MM.1S (cell line): ENCODE results near the gene FMN1.

Source experiments
- DNase-seq: peaks from one replicate; pipeline ENCODE4 v3.0.0-alpha.2; 2015
- H2AFZ ChIP-seq: fragments of 300-600 bp; sonication (generic); 2 replicates; pipeline ENCODE4 v1.6.0; 2016; ENCODE audit warnings: antibody characterized with exemption, low read length
- H3F3A ChIP-seq: fragments of 300-600 bp; sonication (generic); 2 replicates; pipeline ENCODE4 v1.6.1; 2016; ENCODE audit warnings: mild to moderate bottlenecking, antibody characterized with exemption, low read length, moderate library complexity, mixed read lengths; ENCODE audit not compliant: insufficient read depth
- H3K27ac ChIP-seq: fragments of 300-600 bp; sonication (generic); 2 replicates; pipeline ENCODE4 v1.5.1; 2016; ENCODE audit warnings: mild to moderate bottlenecking, low read length
- H3K27me3 ChIP-seq: fragments of 300-600 bp; sonication (generic); replicated peaks from 2 replicates; pipeline ENCODE4 v1.6.0; 2016; ENCODE audit warnings: low read length; ENCODE audit not compliant: insufficient read depth
- H3K36me3 ChIP-seq: fragments of 300-600 bp; sonication (generic); replicated peaks from 2 replicates; pipeline ENCODE4 v1.6.1; 2016; ENCODE audit warnings: mild to moderate bottlenecking, low read length, mixed read lengths; ENCODE audit not compliant: insufficient read depth
- H3K4me1 ChIP-seq: fragments of 300-600 bp; sonication (generic); 2 replicates; pipeline ENCODE4 v1.6.1; 2016; ENCODE audit warnings: low read length, mixed read lengths
- H3K4me2 ChIP-seq: fragments of 300-600 bp; sonication (generic); 2 replicates; pipeline ENCODE4 v1.6.0; 2016; ENCODE audit warnings: low read depth, low read length
- H3K4me3 ChIP-seq: fragments of 300-600 bp; sonication (generic); 2 replicates; pipeline ENCODE4 v1.5.1; 2016; ENCODE audit warnings: low read length, mixed read lengths
- H3K79me2 ChIP-seq: fragments of 300-600 bp; sonication (generic); 2 replicates; pipeline ENCODE4 v1.6.1; 2016; ENCODE audit warnings: mixed run types, low read length, mixed read lengths
- H3K9ac ChIP-seq: fragments of 300-600 bp; sonication (generic); 2 replicates; pipeline ENCODE4 v1.6.1; 2016; ENCODE audit warnings: low read length, mixed read lengths
- H3K9me2 ChIP-seq: fragments of 300-600 bp; sonication (generic); replicated peaks from 2 replicates; pipeline ENCODE4 v1.6.1; 2016; ENCODE audit warnings: mild to moderate bottlenecking, low read length, mixed read lengths; ENCODE audit not compliant: insufficient read depth
- H3K9me3 ChIP-seq: fragments of 300-600 bp; sonication (generic); replicated peaks from 2 replicates; pipeline ENCODE4 v1.6.1; 2016; ENCODE audit warnings: mild to moderate bottlenecking, low read length, mixed read lengths; ENCODE audit not compliant: insufficient read depth
- H4K20me1 ChIP-seq: fragments of 300-600 bp; sonication (generic); 2 replicates; pipeline ENCODE4 v1.6.1; 2016; ENCODE audit warnings: mild to moderate bottlenecking, low read length, moderate library complexity, mixed read lengths; ENCODE audit not compliant: insufficient read depth
- CTCF ChIP-seq: fragments of 300-600 bp; sonication (generic); IDR thresholded peaks from 2 replicates; pipeline ENCODE4 v1.5.1; 2016; ENCODE audit warnings: antibody characterized with exemption, low read length, mixed read lengths
- EZH2 ChIP-seq: fragments of 300-600 bp; sonication (generic); optimal IDR thresholded peaks from 2 replicates; pipeline ENCODE3; 2017; ENCODE audit warnings: low read depth, mild to moderate bottlenecking, antibody characterized with exemption, low read length, mixed read lengths
- EZH2phosphoT487 ChIP-seq: fragments of 300-600 bp; sonication (generic); IDR thresholded peaks from 2 replicates; pipeline ENCODE4 v1.6.1; 2018; ENCODE audit warnings: antibody characterized with exemption, low read length

Gene FMN1

GRCh38 chr15:32739522-32740063 is 454.9 kb downstream of the FMN1 start:
- H3K4me2 ChIP-seq, result no peak overlapping the region
- no peaks in the 10 kb centered on the region for H3K36me3 ChIP-seq
- H2AFZ ChIP-seq, result no peak overlapping the region
- H3K27me3 ChIP-seq, result no peaks in the 10 kb centered on the region
- TF ChIP-seq EZH2phosphoT487 (no peak), CTCF (no peak), EZH2 (no peak)
- no peak overlapping the region for H3K9ac ChIP-seq
- no peak overlapping the region for H3K4me3 ChIP-seq
- no peaks in the 10 kb centered on the region for H3K9me3 ChIP-seq
- H3F3A ChIP-seq, result no peaks in the 10 kb centered on the region
- DNase-seq, result no peak
- H3K9me2 ChIP-seq, result no peaks in the 10 kb centered on the region
- no peaks in the 10 kb centered on the region for H4K20me1 ChIP-seq
- no peak overlapping the region for H3K27ac ChIP-seq
- H3K79me2 ChIP-seq, result no peaks in the 10 kb centered on the region
- no peaks in the 10 kb centered on the region for H3K4me1 ChIP-seq

GRCh38 chr15:32738666-32739065 is 455.8 kb downstream of the FMN1 start:
- DNase-seq, result no peak
- TF ChIP-seq CTCF, result no peak
- TF ChIP-seq EZH2, result no peak
- no peak for TF ChIP-seq EZH2phosphoT487
- no peaks in the 10 kb centered on the region for H3K9me3 ChIP-seq
- no peak overlapping the region for H3K4me3 ChIP-seq
- H2AFZ ChIP-seq, result no peak overlapping the region
- H3K27ac ChIP-seq, result no peak overlapping the region
- H3K9ac ChIP-seq, result no peak overlapping the region
- H3K36me3 ChIP-seq, result no peaks in the 10 kb centered on the region
- no peaks in the 10 kb centered on the region for H3K4me1 ChIP-seq
- no peaks in the 10 kb centered on the region for H3K9me2 ChIP-seq
- H4K20me1 ChIP-seq, result no peaks in the 10 kb centered on the region
- no peaks in the 10 kb centered on the region for H3K27me3 ChIP-seq
- no peaks in the 10 kb centered on the region for H3K79me2 ChIP-seq
- no peak overlapping the region for H3K4me2 ChIP-seq
- H3F3A ChIP-seq, result no peaks in the 10 kb centered on the region

- DNase-seq, result no peak
- Histone ChIP-seq H3K4me2 (no peak overlapping the region), H3K27ac (no peak overlapping the region), H3K9me2 (no peaks in the 10 kb centered on the region), H3K4me3 (no peak overlapping the region), H3K4me1 (no peaks in the 10 kb centered on the region), H2AFZ (no peak overlapping the region), H3K36me3 (no peaks in the 10 kb centered on the region), H3F3A (no peaks in the 10 kb centered on the region), H3K9ac (no peak overlapping the region), H4K20me1 (no peaks in the 10 kb centered on the region), H3K79me2 (no peaks in the 10 kb centered on the region), H3K27me3 (no peaks in the 10 kb centered on the region), H3K9me3 (no peaks in the 10 kb centered on the region)
- no peak for TF ChIP-seq EZH2
- no peak for TF ChIP-seq CTCF
- TF ChIP-seq EZH2phosphoT487, result no peak
Observed at GRCh38 chr15:32737304-32737703, 457.2 kb downstream of the FMN1 start.
